GM21737 (cell line): ENCODE results near the gene CD99.
"Not testable (repeated sequence)": the region's sequence is repeated elsewhere in the genome, so short reads cannot be mapped to it uniquely, and the experiment has no call there.

Experiments used
- ATAC-seq: cut with Tn5 transposase; IDR thresholded peaks from one replicate; pipeline ENCODE4 v1.9.1; 2021; ENCODE audit warnings: mild to moderate bottlenecking, moderate library complexity; ENCODE audit not compliant: unreplicated experiment

CD99 gene

GRCh38 chrX:2719774-2720447 is 28.8 kb downstream of the CD99 start:
- no peak for ATAC-seq

- no peak for ATAC-seq
These were observed 32.3 kb downstream of the CD99 start for GRCh38 chrX:2723286-2723879.

- ATAC-seq, result not testable (repeated sequence)
These were observed 36.2 kb downstream of the CD99 start for GRCh38 chrX:2727264-2727663.

GRCh38 chrX:2732076-2732475 is 41.0 kb downstream of the CD99 start:
- no peak for ATAC-seq

- no peak for ATAC-seq
These were observed 41.6 kb downstream of the CD99 start for GRCh38 chrX:2732649-2733048.

GRCh38 chrX:2733286-2733685 is 42.2 kb downstream of the CD99 start:
- ATAC-seq, result no peak

GRCh38 chrX:2735270-2735669 is 44.2 kb downstream of the CD99 start:
- no peak for ATAC-seq

- ATAC-seq, result no peak
These were observed 49.6 kb downstream of the CD99 start for GRCh38 chrX:2740672-2741071.

GRCh38 chrX:2741386-2741785 is 50.3 kb downstream of the CD99 start:
- ATAC-seq, result no peak

GRCh38 chrX:2746250-2746649 is 55.2 kb downstream of the CD99 start:
- ATAC-seq, result not testable (repeated sequence)

- no peak for ATAC-seq
These were observed 57.2 kb downstream of the CD99 start for GRCh38 chrX:2748171-2748814.

GRCh38 chrX:2748815-2749188 is 57.7 kb downstream of the CD99 start:
- ATAC-seq, result no peak

- ATAC-seq, result no peak
These were observed 60.2 kb downstream of the CD99 start for GRCh38 chrX:2751291-2751690.

- not testable (repeated sequence) for ATAC-seq
These were observed 60.8 kb downstream of the CD99 start, which contains the start of gene XG for GRCh38 chrX:2751874-2752300. TSS of gene XG (plus strand) at chrX:2752040. CDS start at chrX:2752275, 235 bp downstream.

GRCh38 chrX:2752441-2752840 is 61.3 kb downstream of the CD99 start:
- ATAC-seq, result not testable (repeated sequence)

- ATAC-seq, result not testable (repeated sequence)
These were observed 64.1 kb downstream of the CD99 start for GRCh38 chrX:2755163-2755715.

GRCh38 chrX:2756548-2756947 is 65.5 kb downstream of the CD99 start:
- ATAC-seq, result no peak

GRCh38 chrX:2761246-2761645 is 70.2 kb downstream of the CD99 start:
- ATAC-seq, result no peak

- ATAC-seq, result not testable (repeated sequence)
These were observed 71.6 kb downstream of the CD99 start for GRCh38 chrX:2762671-2763070.

- ATAC-seq, result not testable (repeated sequence)
These were observed 73.9 kb downstream of the CD99 start for GRCh38 chrX:2764766-2765548.

- ATAC-seq, result no peak
These were observed 74.4 kb downstream of the CD99 start for GRCh38 chrX:2765549-2765830.
